Activated CD8-positive, alpha-beta memory T cell treated with anti-CD3 and anti-CD28 coated beads, Interleukin-2, amount 10 ng/mL, durations not matched to agents 7 days and 5 days (primary cell): ENCODE measurements around the gene FAM83B. TPM values are rescaled to one million over a fixed set of nuclear protein-coding genes. Genes with fewer than 3 reads are reported as not detected.

Experiments
- ATAC-seq: fragments of 150-1000 bp; cut with Tn5 transposase; one replicate; pipeline ENCODE4 v1.10.0; 2021; ENCODE audit warnings: moderate library complexity
- CTCF ChIA-PET: fragments of 350-600 bp; sonication (Branson Sonifier 250); formaldehyde crosslinking; loops from one replicate; lab custom pipeline; 2021; ENCODE audit warnings: antibody characterized with exemption; lab: Charles Lee
- DNase-seq: peaks from one replicate; pipeline ENCODE4 v3.0.0-alpha.2; 2020
- H3K27ac Mint-ChIP-seq: one replicate; pipeline ENCODE4 v1.8.0; 2021; ENCODE audit warnings: mild to moderate bottlenecking, mixed read lengths
- H3K27me3 Mint-ChIP-seq: one replicate; pipeline ENCODE4 v1.8.0; 2021; ENCODE audit warnings: mixed read lengths
- H3K36me3 Mint-ChIP-seq: one replicate; pipeline ENCODE4 v1.8.0; 2021; ENCODE audit warnings: mild to moderate bottlenecking, mixed read lengths
- H3K4me1 Mint-ChIP-seq: one replicate; pipeline ENCODE4 v1.8.0; 2021; ENCODE audit warnings: mixed read lengths
- H3K4me3 Mint-ChIP-seq: one replicate; pipeline ENCODE4 v1.8.0; 2021; ENCODE audit warnings: mild to moderate bottlenecking, moderate library complexity, mixed read lengths
- H3K9me3 Mint-ChIP-seq: one replicate; pipeline ENCODE4 v1.8.0; 2022; ENCODE audit warnings: low read depth, mixed read lengths
- total RNA-seq, 2 experiments: library from RNA; stranded (reverse); gene quantifications; one replicate each; pipeline ENCODE4 v1.2.3, GENCODE V29; 2021

The FAM83B gene
- total RNA-seq, 2 experiments from 2014 or later, result not detected

- DNase-seq, result no peak
- peaks cover 4% of the 10 kb centered on the region for H3K9me3 Mint-ChIP-seq
- H3K4me1 Mint-ChIP-seq, result no peaks in the 10 kb centered on the region
- CTCF ChIA-PET, result no interaction called here
- no peak for ATAC-seq
- H3K27me3 Mint-ChIP-seq, result no peaks in the 10 kb centered on the region
- H3K36me3 Mint-ChIP-seq, result no peaks in the 10 kb centered on the region
- no peak overlapping the region for H3K27ac Mint-ChIP-seq
- H3K4me3 Mint-ChIP-seq, result no peak overlapping the region
These were observed 47.2 kb downstream of the FAM83B start for GRCh38 chr6:54893818-54894217.

GRCh38 chr6:54896302-54896701, 49.7 kb downstream of the FAM83B start:
- H3K9me3 Mint-ChIP-seq, result peaks cover 2% of the 10 kb centered on the region
- H3K27ac Mint-ChIP-seq, result no peak overlapping the region
- ATAC-seq (no peak), DNase-seq (no peak)
- no peaks in the 10 kb centered on the region for H3K4me1 Mint-ChIP-seq
- H3K36me3 Mint-ChIP-seq, result no peaks in the 10 kb centered on the region
- CTCF ChIA-PET, result no interaction called here
- no peak overlapping the region for H3K4me3 Mint-ChIP-seq
- no peaks in the 10 kb centered on the region for H3K27me3 Mint-ChIP-seq

- no peak for ATAC-seq
These were observed 51.1 kb downstream of the FAM83B start for GRCh38 chr6:54897462-54898189.

GRCh38 chr6:54898767-54899166, 52.2 kb downstream of the FAM83B start:
- DNase-seq (no peak), ATAC-seq (no peak)
- Mint-ChIP-seq H3K36me3 (no peaks in the 10 kb centered on the region), H3K27me3 (no peaks in the 10 kb centered on the region), H3K4me3 (no peak overlapping the region), H3K27ac (no peak overlapping the region), H3K9me3 (no peaks in the 10 kb centered on the region), H3K4me1 (no peaks in the 10 kb centered on the region)
- CTCF ChIA-PET, result no interaction called here

More at GRCh38 chr6:54897462-54898189, 51.1 kb downstream of the FAM83B start:
- no peaks in the 10 kb centered on the region for H3K27me3 Mint-ChIP-seq
- no peak overlapping the region for H3K27ac Mint-ChIP-seq
- no peaks in the 10 kb centered on the region for H3K36me3 Mint-ChIP-seq
- no peak for DNase-seq
- CTCF ChIA-PET, result no interaction called here
- no peaks in the 10 kb centered on the region for H3K4me1 Mint-ChIP-seq
- no peak overlapping the region for H3K4me3 Mint-ChIP-seq
- H3K9me3 Mint-ChIP-seq, result no peaks in the 10 kb centered on the region

GRCh38 chr6:54899442-54899841, 52.9 kb downstream of the FAM83B start:
- H3K9me3 Mint-ChIP-seq, result no peaks in the 10 kb centered on the region
- H3K27me3 Mint-ChIP-seq, result no peaks in the 10 kb centered on the region
- DNase-seq (no peak), ATAC-seq (no peak)
- H3K4me1 Mint-ChIP-seq, result no peaks in the 10 kb centered on the region
- no peak overlapping the region for H3K27ac Mint-ChIP-seq
- H3K36me3 Mint-ChIP-seq, result no peaks in the 10 kb centered on the region
- H3K4me3 Mint-ChIP-seq, result no peak overlapping the region
- CTCF ChIA-PET, result no interaction called here

GRCh38 chr6:54899986-54900385, 53.4 kb downstream of the FAM83B start:
- CTCF ChIA-PET, result no interaction called here
- Mint-ChIP-seq H3K4me1 (no peaks in the 10 kb centered on the region), H3K27ac (no peak overlapping the region), H3K4me3 (no peak overlapping the region), H3K27me3 (no peaks in the 10 kb centered on the region), H3K9me3 (peaks cover 4% of the 10 kb centered on the region), H3K36me3 (no peaks in the 10 kb centered on the region)
- no peak for ATAC-seq
- no peak for DNase-seq

GRCh38 chr6:54900666-54901065, 54.1 kb downstream of the FAM83B start:
- no peak for DNase-seq
- ATAC-seq, result no peak
- Mint-ChIP-seq H3K4me3 (no peak overlapping the region), H3K9me3 (peaks cover 6% of the 10 kb centered on the region), H3K27ac (no peak overlapping the region), H3K27me3 (no peaks in the 10 kb centered on the region), H3K36me3 (no peaks in the 10 kb centered on the region), H3K4me1 (no peaks in the 10 kb centered on the region)
- CTCF ChIA-PET, result no interaction called here

GRCh38 chr6:54903884-54904283, 57.3 kb downstream of the FAM83B start:
- ATAC-seq (no peak), DNase-seq (no peak)
- Mint-ChIP-seq H3K27me3 (no peaks in the 10 kb centered on the region), H3K4me1 (no peaks in the 10 kb centered on the region), H3K27ac (no peak overlapping the region), H3K4me3 (no peak overlapping the region), H3K36me3 (no peaks in the 10 kb centered on the region), H3K9me3 (peaks cover 6% of the 10 kb centered on the region)
- CTCF ChIA-PET, result no interaction called here

GRCh38 chr6:54907355-54907754, 60.8 kb downstream of the FAM83B start:
- DNase-seq, result no peak
- no peaks in the 10 kb centered on the region for H3K36me3 Mint-ChIP-seq
- CTCF ChIA-PET, result no interaction called here
- no peak overlapping the region for H3K27ac Mint-ChIP-seq
- peaks cover 6% of the 10 kb centered on the region for H3K9me3 Mint-ChIP-seq
- no peaks in the 10 kb centered on the region for H3K4me1 Mint-ChIP-seq
- no peak for ATAC-seq
- H3K27me3 Mint-ChIP-seq, result no peaks in the 10 kb centered on the region
- H3K4me3 Mint-ChIP-seq, result no peak overlapping the region

- DNase-seq (no peak), ATAC-seq (no peak)
- H3K27me3 Mint-ChIP-seq, result no peaks in the 10 kb centered on the region
- no peak overlapping the region for H3K27ac Mint-ChIP-seq
- H3K9me3 Mint-ChIP-seq, result peaks cover 9% of the 10 kb centered on the region
- CTCF ChIA-PET, result no interaction called here
- H3K36me3 Mint-ChIP-seq, result no peaks in the 10 kb centered on the region
- no peaks in the 10 kb centered on the region for H3K4me1 Mint-ChIP-seq
- H3K4me3 Mint-ChIP-seq, result no peak overlapping the region
These were observed 62.6 kb downstream of the FAM83B start for GRCh38 chr6:54909184-54909583.

- CTCF ChIA-PET, result no interaction called here
- H3K4me3 Mint-ChIP-seq, result no peak overlapping the region
- ATAC-seq (no peak), DNase-seq (no peak)
- no peaks in the 10 kb centered on the region for H3K27me3 Mint-ChIP-seq
- H3K36me3 Mint-ChIP-seq, result no peaks in the 10 kb centered on the region
- peaks cover 3% of the 10 kb centered on the region for H3K9me3 Mint-ChIP-seq
- H3K4me1 Mint-ChIP-seq, result no peaks in the 10 kb centered on the region
- no peak overlapping the region for H3K27ac Mint-ChIP-seq
These were observed 63.9 kb downstream of the FAM83B start for GRCh38 chr6:54910431-54910884.

GRCh38 chr6:54910921-54911320, 64.3 kb downstream of the FAM83B start:
- Mint-ChIP-seq H3K9me3 (peaks cover 4% of the 10 kb centered on the region), H3K27ac (no peak overlapping the region), H3K4me3 (no peak overlapping the region), H3K27me3 (no peaks in the 10 kb centered on the region), H3K4me1 (no peaks in the 10 kb centered on the region), H3K36me3 (no peaks in the 10 kb centered on the region)
- CTCF ChIA-PET, result no interaction called here
- ATAC-seq (no peak), DNase-seq (no peak)

- no peaks in the 10 kb centered on the region for H3K27me3 Mint-ChIP-seq
- H3K4me1 Mint-ChIP-seq, result no peaks in the 10 kb centered on the region
- no peak overlapping the region for H3K4me3 Mint-ChIP-seq
These were observed 66.6 kb downstream of the FAM83B start for GRCh38 chr6:54913211-54913610.

GRCh38 chr6:54916858-54917257, 70.3 kb downstream of the FAM83B start:
- Mint-ChIP-seq H3K4me1 (no peaks in the 10 kb centered on the region), H3K9me3 (peaks cover 6% of the 10 kb centered on the region), H3K4me3 (no peak overlapping the region), H3K36me3 (no peaks in the 10 kb centered on the region), H3K27ac (no peak overlapping the region), H3K27me3 (no peaks in the 10 kb centered on the region)
- CTCF ChIA-PET, result no interaction called here
- ATAC-seq (no peak), DNase-seq (no peak)

More at GRCh38 chr6:54913211-54913610, 66.6 kb downstream of the FAM83B start:
- Mint-ChIP-seq H3K36me3 (no peaks in the 10 kb centered on the region), H3K27ac (no peak overlapping the region), H3K9me3 (peaks cover 6% of the 10 kb centered on the region)
- ATAC-seq, result no peak
- no peak for DNase-seq
- CTCF ChIA-PET, result no interaction called here
